ENCODE measurements around the gene MTOR. TPM values are rescaled to one million over a fixed set of nuclear protein-coding genes. Genes with fewer than 3 reads are reported as not detected.

Gene MTOR
- polyA plus RNA-seq, 10 donors, result 21.1 to 31.6 (median 28.0) TPM

- DNase-seq, result no peak
These were observed 109.6 kb downstream of the MTOR start for GRCh38 chr1:11152755-11153154.

- DNase-seq, result peak in 1 of 3 donors; percentile 87
These were observed 110.3 kb downstream of the MTOR start for GRCh38 chr1:11151826-11152612.

GRCh38 chr1:11151114-11151513 lies 111.2 kb downstream of the MTOR start:
- DNase-seq, result no peak

GRCh38 chr1:11150326-11150725 lies 112.0 kb downstream of the MTOR start:
- DNase-seq, result peak; percentile 45 to 85 (median 73)

GRCh38 chr1:11147197-11147770 lies 115.1 kb downstream of the MTOR start:
- DNase-seq, result no peak

GRCh38 chr1:11145741-11146140 lies 116.6 kb downstream of the MTOR start:
- no peak for DNase-seq

GRCh38 chr1:11144570-11145256 lies 117.6 kb downstream of the MTOR start:
- no peak for DNase-seq

- DNase-seq, result no peak
These were observed 118.4 kb downstream of the MTOR start for GRCh38 chr1:11143907-11144306.

GRCh38 chr1:11143401-11143800 lies 119.0 kb downstream of the MTOR start:
- DNase-seq, result no peak

GRCh38 chr1:11142618-11143391 lies 119.5 kb downstream of the MTOR start:
- peak in 1 of 3 donors; percentile 67 for DNase-seq

GRCh38 chr1:11138952-11139351 lies 123.4 kb downstream of the MTOR start:
- no peak for DNase-seq

GRCh38 chr1:11138029-11138428 lies 124.3 kb downstream of the MTOR start:
- peak in 1 of 3 donors; percentile 50 for DNase-seq

GRCh38 chr1:11134898-11135266 lies 127.5 kb downstream of the MTOR start:
- DNase-seq, result no peak

GRCh38 chr1:11134251-11134897 lies 128.0 kb downstream of the MTOR start:
- DNase-seq, result no peak

- DNase-seq, result peak in 1 of 3 donors; percentile 74
These were observed 129.6 kb downstream of the MTOR start for GRCh38 chr1:11132563-11133293.

GRCh38 chr1:11131816-11132215 lies 130.5 kb downstream of the MTOR start:
- DNase-seq, result no peak

GRCh38 chr1:11130406-11130805 lies 131.9 kb downstream of the MTOR start:
- DNase-seq, result no peak

- DNase-seq, result peak in 1 of 3 donors; percentile 76
These were observed 132.5 kb downstream of the MTOR start for GRCh38 chr1:11129649-11130390.

GRCh38 chr1:11126569-11126968 lies 135.8 kb downstream of the MTOR start:
- DNase-seq, result no peak

- no peak for DNase-seq
These were observed 136.4 kb downstream of the MTOR start for GRCh38 chr1:11125931-11126330.

All from muscle of back (tissue), 11 donors.